Activated CD4-positive, alpha-beta T cell treated with anti-CD3 and anti-CD28 coated beads, Interleukin-2, amount 10 ng/mL, durations not matched to agents 7 days and 5 days (primary cell): ENCODE data around the gene OR5L2. TPM values are rescaled to one million over a fixed set of nuclear protein-coding genes. Genes with fewer than 3 reads are reported as not detected.
"Not testable (repeated sequence)": the region's sequence is repeated elsewhere in the genome, so short reads cannot be mapped to it uniquely, and the experiment has no call there.

Experiments
- CTCF ChIA-PET: fragments of 350-600 bp; sonication (Branson Sonifier 250); formaldehyde crosslinking; loops from one replicate; lab custom pipeline; 2021; ENCODE audit warnings: antibody characterized with exemption; lab: Charles Lee
- POLR2A ChIA-PET: fragments of 350-600 bp; sonication (Branson Sonifier 250); formaldehyde crosslinking; loops from one replicate; lab custom pipeline; 2021; ENCODE audit warnings: antibody characterized with exemption; lab: Charles Lee
- DNase-seq: peaks from one replicate; pipeline ENCODE4 v3.0.0-alpha.2; 2020
- H3K27ac Mint-ChIP-seq: one replicate; pipeline ENCODE4 v1.8.0; 2021; ENCODE audit warnings: mild to moderate bottlenecking, moderate library complexity, mixed read lengths
- H3K27me3 Mint-ChIP-seq: one replicate; pipeline ENCODE4 v1.8.0; 2021; ENCODE audit warnings: mixed read lengths
- H3K36me3 Mint-ChIP-seq: one replicate; pipeline ENCODE4 v1.8.0; 2021; ENCODE audit warnings: low read depth, mixed read lengths
- H3K4me1 Mint-ChIP-seq: one replicate; pipeline ENCODE4 v1.8.0; 2021; ENCODE audit warnings: mixed read lengths
- H3K4me3 Mint-ChIP-seq: one replicate; pipeline ENCODE4 v1.8.0; 2021; ENCODE audit warnings: mild to moderate bottlenecking, moderate library complexity, mixed read lengths
- H3K9me3 Mint-ChIP-seq: one replicate; pipeline ENCODE4 v1.8.0; 2021; ENCODE audit warnings: mixed read lengths
- total RNA-seq, 2 experiments: library from RNA; stranded (reverse); gene quantifications; one replicate each; pipeline ENCODE4 v1.2.3, GENCODE V29; 2021

The OR5L2 gene
- total RNA-seq: not detected

GRCh38 chr11:55826919-55827318 is at the start of gene OR5L2:
TSS of gene OR5L2 (plus strand) at chr11:55827219. CDS start at chr11:55827219, 0 bp downstream.
- peaks cover 11% of the 10 kb centered on the region for H3K9me3 Mint-ChIP-seq
- no peak within 1 kb of the TSS for H3K27ac Mint-ChIP-seq
- no peaks in the 10 kb centered on the region for H3K4me1 Mint-ChIP-seq
- H3K36me3 Mint-ChIP-seq: no peaks in the 10 kb centered on the region
- no peak for DNase-seq
- POLR2A ChIA-PET: no interaction called here
- CTCF ChIA-PET: no interaction called here
- H3K4me3 Mint-ChIP-seq: no peak within 1 kb of the TSS
- no peaks in the 10 kb centered on the region for H3K27me3 Mint-ChIP-seq

- no peak for DNase-seq
- Mint-ChIP-seq H3K4me3 (no peak overlapping the region), H3K27ac (no peak overlapping the region), H3K9me3 (peaks cover 17% of the 10 kb centered on the region), H3K27me3 (no peaks in the 10 kb centered on the region), H3K36me3 (no peaks in the 10 kb centered on the region), H3K4me1 (no peaks in the 10 kb centered on the region)
- CTCF ChIA-PET: no interaction called here
- POLR2A ChIA-PET: no interaction called here
Measured at GRCh38 chr11:55791606-55792005, 35.4 kb upstream of the OR5L2 start.

DNA sequence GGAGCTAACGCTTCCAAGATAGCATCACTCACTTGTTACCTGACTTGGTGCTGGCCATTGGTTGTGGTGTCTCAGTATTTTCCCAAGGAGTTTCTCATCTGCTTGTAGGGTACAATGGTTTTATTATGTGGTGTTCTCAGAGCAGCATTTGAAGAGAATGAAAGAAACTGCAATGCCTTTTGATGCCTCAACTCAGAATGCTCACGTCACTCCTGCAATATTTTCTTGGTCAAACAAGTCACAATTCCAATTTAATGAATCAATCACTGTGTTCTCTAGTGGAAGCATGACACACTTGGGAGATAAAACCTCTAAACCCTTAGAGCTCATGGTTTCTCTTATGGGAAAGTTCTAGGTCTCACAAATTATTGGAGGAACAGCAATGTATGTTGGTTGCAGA is 33.7 kb upstream of the OR5L2 start:
- CTCF ChIA-PET: no interaction called here
- peaks cover 11% of the 10 kb centered on the region for H3K9me3 Mint-ChIP-seq
- H3K4me1 Mint-ChIP-seq: no peaks in the 10 kb centered on the region
- no peak overlapping the region for H3K4me3 Mint-ChIP-seq
- no peak for DNase-seq
- POLR2A ChIA-PET: no interaction called here
- no peaks in the 10 kb centered on the region for H3K36me3 Mint-ChIP-seq
- no peaks in the 10 kb centered on the region for H3K27me3 Mint-ChIP-seq
- H3K27ac Mint-ChIP-seq: no peak overlapping the region

DNA sequence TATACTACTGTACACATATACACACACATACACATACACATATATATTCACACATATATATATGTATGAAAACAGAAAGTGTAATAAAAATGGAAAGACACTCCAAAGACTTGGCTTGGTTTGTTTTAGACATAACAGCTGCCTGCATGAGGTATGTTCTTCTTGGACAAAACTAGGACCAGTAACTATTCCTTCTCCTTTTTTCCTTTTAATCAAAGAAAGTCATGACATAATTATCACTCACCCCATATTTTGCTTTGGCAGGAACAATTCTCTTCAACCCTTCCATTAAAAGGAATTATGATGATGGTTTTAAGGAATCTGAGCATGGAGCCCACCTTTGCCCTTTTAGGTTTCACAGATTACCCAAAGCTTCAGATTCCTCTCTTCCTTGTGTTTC is 31.8 kb upstream of the OR5L2 start, which contains the start of gene OR5D14:
OR5D14 (plus strand) TSS at position 301 of the 400 bp plus-strand sequence; CDS start at position 301, 0 bp downstream.
- Mint-ChIP-seq H3K27ac (no peak within 1 kb of the TSS), H3K4me3 (no peak within 1 kb of the TSS), H3K4me1 (no peaks in the 10 kb centered on the region), H3K9me3 (peaks cover 17% of the 10 kb centered on the region), H3K27me3 (no peaks in the 10 kb centered on the region), H3K36me3 (no peaks in the 10 kb centered on the region)
- ChIA-PET POLR2A (no interaction called here), CTCF (no interaction called here)
- no peak for DNase-seq

DNA sequence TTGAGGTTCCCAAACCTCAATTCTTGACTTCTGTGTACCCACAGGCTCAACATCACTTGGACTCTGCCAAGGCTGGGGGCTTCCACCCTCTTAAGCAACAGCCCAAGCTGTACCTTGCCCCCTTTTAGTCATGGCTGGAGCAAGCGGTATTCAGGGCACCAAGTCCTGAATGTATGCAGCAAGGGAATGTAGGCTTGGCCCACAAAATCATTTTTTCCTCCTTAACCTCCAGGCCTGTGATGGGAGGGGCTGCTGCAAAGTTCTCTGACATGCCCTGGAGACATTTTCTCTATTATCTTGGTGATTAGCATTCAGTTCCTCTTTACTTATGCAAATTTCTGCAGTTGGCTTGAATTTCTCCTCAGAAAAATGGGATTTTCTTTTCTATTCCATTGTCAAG is 20.8 kb upstream of the OR5L2 start:
- Mint-ChIP-seq H3K27ac (no peak overlapping the region), H3K9me3 (peaks cover 20% of the 10 kb centered on the region), H3K4me1 (no peaks in the 10 kb centered on the region), H3K36me3 (no peaks in the 10 kb centered on the region), H3K4me3 (no peak overlapping the region), H3K27me3 (no peaks in the 10 kb centered on the region)
- ChIA-PET CTCF (no interaction called here), POLR2A (no interaction called here)
- DNase-seq: no peak

- DNase-seq: no peak
- ChIA-PET POLR2A (no interaction called here), CTCF (no interaction called here)
- H3K27ac Mint-ChIP-seq: no peak within 1 kb of the TSS
- peaks cover 20% of the 10 kb centered on the region for H3K9me3 Mint-ChIP-seq
- H3K27me3 Mint-ChIP-seq: no peaks in the 10 kb centered on the region
- H3K4me1 Mint-ChIP-seq: no peaks in the 10 kb centered on the region
- H3K4me3 Mint-ChIP-seq: no peak within 1 kb of the TSS
- no peaks in the 10 kb centered on the region for H3K36me3 Mint-ChIP-seq
Measured at GRCh38 chr11:55811067-55811466, 16.0 kb upstream of the OR5L2 start, which contains the start of gene OR5L1. TSS of gene OR5L1 (plus strand) at chr11:55811367. CDS start at chr11:55811467, 100 bp downstream.

- H3K27me3 Mint-ChIP-seq: no peaks in the 10 kb centered on the region
Measured at GRCh38 chr11:55819330-55819729, 7.7 kb upstream of the OR5L2 start, which contains the start of gene OR5D18. TSS of gene OR5D18 (plus strand) at chr11:55819630. CDS start at chr11:55819630, 0 bp downstream.

GRCh38 chr11:55838452-55838851 is 11.4 kb downstream of the OR5L2 start, which contains the start of gene OR5D16:
TSS of gene OR5D16 (plus strand) at chr11:55838752. CDS start at chr11:55838752, 0 bp downstream.
- Mint-ChIP-seq H3K27ac (no peak within 1 kb of the TSS), H3K4me1 (no peaks in the 10 kb centered on the region), H3K27me3 (no peaks in the 10 kb centered on the region), H3K9me3 (peaks cover 18% of the 10 kb centered on the region), H3K4me3 (no peak within 1 kb of the TSS), H3K36me3 (no peaks in the 10 kb centered on the region)
- CTCF ChIA-PET: no interaction called here
- POLR2A ChIA-PET: no interaction called here
- DNase-seq: no peak

More at GRCh38 chr11:55819330-55819729, 7.7 kb upstream of the OR5L2 start, which contains the start of gene OR5D18:
- no peak within 1 kb of the TSS for H3K4me3 Mint-ChIP-seq
- peaks cover 16% of the 10 kb centered on the region for H3K9me3 Mint-ChIP-seq
- H3K4me1 Mint-ChIP-seq: no peaks in the 10 kb centered on the region
- H3K36me3 Mint-ChIP-seq: no peaks in the 10 kb centered on the region
- no peak for DNase-seq
- CTCF ChIA-PET: no interaction called here
- H3K27ac Mint-ChIP-seq: no peak within 1 kb of the TSS
- POLR2A ChIA-PET: no interaction called here

- POLR2A ChIA-PET: no interaction called here
- H3K27me3 Mint-ChIP-seq: no peaks in the 10 kb centered on the region
- no peaks in the 10 kb centered on the region for H3K36me3 Mint-ChIP-seq
- CTCF ChIA-PET: no interaction called here
- H3K9me3 Mint-ChIP-seq: peaks cover 4% of the 10 kb centered on the region
- DNase-seq: no peak
- no peak overlapping the region for H3K27ac Mint-ChIP-seq
- no peak overlapping the region for H3K4me3 Mint-ChIP-seq
- H3K4me1 Mint-ChIP-seq: no peaks in the 10 kb centered on the region
Measured at GRCh38 chr11:55847453-55847852, 20.4 kb downstream of the OR5L2 start.

GRCh38 chr11:55849037-55849436 is 22.0 kb downstream of the OR5L2 start:
- DNase-seq: no peak
- H3K9me3 Mint-ChIP-seq: peaks cover 11% of the 10 kb centered on the region

GRCh38 chr11:55852141-55852540 is 25.1 kb downstream of the OR5L2 start:
- H3K4me1 Mint-ChIP-seq: no peaks in the 10 kb centered on the region
- DNase-seq: no peak
- H3K9me3 Mint-ChIP-seq: peaks cover 13% of the 10 kb centered on the region
- no peak overlapping the region for H3K27ac Mint-ChIP-seq
- H3K36me3 Mint-ChIP-seq: no peaks in the 10 kb centered on the region
- ChIA-PET POLR2A (no interaction called here), CTCF (no interaction called here)
- H3K27me3 Mint-ChIP-seq: no peaks in the 10 kb centered on the region
- no peak overlapping the region for H3K4me3 Mint-ChIP-seq

More at GRCh38 chr11:55849037-55849436, 22.0 kb downstream of the OR5L2 start:
- H3K4me1 Mint-ChIP-seq: no peaks in the 10 kb centered on the region
- H3K4me3 Mint-ChIP-seq: no peak overlapping the region
- ChIA-PET POLR2A (no interaction called here), CTCF (no interaction called here)
- no peaks in the 10 kb centered on the region for H3K36me3 Mint-ChIP-seq
- no peak overlapping the region for H3K27ac Mint-ChIP-seq
- no peaks in the 10 kb centered on the region for H3K27me3 Mint-ChIP-seq

GRCh38 chr11:55854704-55855103 is 27.7 kb downstream of the OR5L2 start:
- Mint-ChIP-seq H3K27me3 (no peaks in the 10 kb centered on the region), H3K27ac (no peak overlapping the region), H3K4me1 (no peaks in the 10 kb centered on the region), H3K9me3 (peaks cover 13% of the 10 kb centered on the region), H3K4me3 (no peak overlapping the region), H3K36me3 (no peaks in the 10 kb centered on the region)
- no peak for DNase-seq
- CTCF ChIA-PET: no interaction called here
- POLR2A ChIA-PET: no interaction called here

DNA sequence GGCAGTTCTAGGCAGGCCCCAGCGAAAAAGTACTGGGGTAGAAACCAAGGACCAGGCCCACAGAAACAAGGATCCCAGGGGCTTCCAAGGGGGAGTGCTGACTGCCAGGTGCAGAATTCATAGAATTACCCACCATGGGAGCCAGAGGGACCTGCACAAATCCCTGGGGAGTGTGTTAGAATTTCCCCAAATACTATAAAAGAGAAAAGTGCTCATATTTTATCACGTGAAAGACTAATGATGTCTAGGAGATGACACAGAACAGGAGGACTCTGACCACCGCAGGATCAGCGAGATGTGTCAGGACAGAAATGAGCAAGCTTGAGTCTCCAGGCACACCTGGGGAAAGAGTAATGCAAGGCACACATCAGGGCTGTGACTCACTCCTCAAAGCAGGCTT is 40.3 kb downstream of the OR5L2 start:
- DNase-seq, H3K36me3 Mint-ChIP-seq, H3K4me1 Mint-ChIP-seq, H3K4me3 Mint-ChIP-seq, POLR2A ChIA-PET, CTCF ChIA-PET, H3K27me3 Mint-ChIP-seq, H3K9me3 Mint-ChIP-seq, H3K27ac Mint-ChIP-seq: not testable (repeated sequence)

GRCh38 chr11:55872731-55873130 is 45.7 kb downstream of the OR5L2 start:
- H3K4me1 Mint-ChIP-seq, H3K27ac Mint-ChIP-seq, CTCF ChIA-PET, H3K36me3 Mint-ChIP-seq, H3K4me3 Mint-ChIP-seq, POLR2A ChIA-PET, H3K27me3 Mint-ChIP-seq, DNase-seq, H3K9me3 Mint-ChIP-seq: not testable (repeated sequence)
